ENCODE data around the gene CD8B.
"Not testable (repeated sequence)": the region's sequence is repeated elsewhere in the genome, so short reads cannot be mapped to it uniquely, and the experiment has no call there.

Gene CD8B

DNA sequence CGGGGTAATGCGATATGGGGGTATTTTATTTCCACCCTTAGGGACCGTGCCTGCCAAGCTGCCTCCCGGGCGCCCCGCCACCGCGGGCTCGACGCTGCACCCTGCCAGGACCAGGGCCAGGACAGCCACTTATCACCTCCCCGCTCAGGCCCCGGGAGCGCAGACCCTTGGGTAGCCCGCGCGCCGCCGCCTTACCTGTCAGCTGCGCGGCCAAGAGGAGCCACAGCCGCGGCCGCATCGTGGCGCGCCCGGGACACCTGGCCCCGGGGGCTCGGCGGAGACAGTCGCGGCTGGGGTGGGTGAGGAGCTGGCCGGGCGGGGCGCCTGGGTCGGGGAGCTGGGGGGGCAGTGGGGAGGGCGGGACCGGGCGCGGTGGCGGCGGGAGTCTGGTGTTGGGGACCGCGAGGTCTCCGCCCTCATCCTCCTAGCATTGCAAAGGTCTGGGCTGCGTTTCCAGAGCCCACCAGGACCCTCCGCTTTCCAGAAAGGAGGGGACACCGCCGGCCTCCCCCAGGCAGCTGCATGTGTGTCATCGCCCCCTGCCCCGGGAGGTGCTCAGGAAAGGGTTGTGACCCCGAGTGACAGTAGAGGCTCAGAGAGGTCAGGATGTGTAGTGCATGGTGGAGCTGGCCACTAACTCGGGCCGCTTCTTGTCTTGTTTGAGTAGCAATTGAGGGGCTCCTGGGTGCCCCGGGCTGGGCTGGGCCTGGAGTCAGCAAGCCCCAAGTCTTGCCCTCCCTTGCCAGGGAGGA is at the start of gene CD8B:
Gene CD8B (minus strand): TSS at position 259 of the 752 bp plus-strand sequence. CDS start 21 bp downstream, at position 238.
- not testable (repeated sequence) for DNase-seq

DNA sequence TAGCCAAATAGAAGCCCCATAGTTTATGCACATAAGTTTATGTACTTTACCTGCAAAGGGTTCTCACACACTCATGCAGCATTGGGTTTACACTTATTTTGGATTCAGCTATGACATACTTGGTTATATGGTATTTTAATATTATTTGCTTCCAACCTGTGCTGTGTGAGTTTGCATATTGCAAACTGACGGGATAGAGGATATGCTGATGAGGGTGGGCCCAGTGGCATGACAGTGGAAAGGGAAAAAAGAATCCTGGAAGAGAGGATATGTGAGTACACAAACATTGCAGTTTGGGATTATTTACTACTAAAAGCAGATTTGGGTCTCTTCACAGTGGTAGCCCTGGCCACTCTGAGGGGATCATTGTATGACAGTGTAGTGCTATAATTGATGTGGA is 44.2 kb upstream of the CD8B start:
- DNase-seq = not testable (repeated sequence)

- DNase-seq = not testable (repeated sequence)
These were observed 39.0 kb upstream of the CD8B start for GRCh38 chr2:86900687-86901086.

GRCh38 chr2:86886026-86886425 is 24.3 kb upstream of the CD8B start:
- not testable (repeated sequence) for DNase-seq

- DNase-seq = not testable (repeated sequence)
These were observed 21.2 kb upstream of the CD8B start for GRCh38 chr2:86882865-86883264.

DNA sequence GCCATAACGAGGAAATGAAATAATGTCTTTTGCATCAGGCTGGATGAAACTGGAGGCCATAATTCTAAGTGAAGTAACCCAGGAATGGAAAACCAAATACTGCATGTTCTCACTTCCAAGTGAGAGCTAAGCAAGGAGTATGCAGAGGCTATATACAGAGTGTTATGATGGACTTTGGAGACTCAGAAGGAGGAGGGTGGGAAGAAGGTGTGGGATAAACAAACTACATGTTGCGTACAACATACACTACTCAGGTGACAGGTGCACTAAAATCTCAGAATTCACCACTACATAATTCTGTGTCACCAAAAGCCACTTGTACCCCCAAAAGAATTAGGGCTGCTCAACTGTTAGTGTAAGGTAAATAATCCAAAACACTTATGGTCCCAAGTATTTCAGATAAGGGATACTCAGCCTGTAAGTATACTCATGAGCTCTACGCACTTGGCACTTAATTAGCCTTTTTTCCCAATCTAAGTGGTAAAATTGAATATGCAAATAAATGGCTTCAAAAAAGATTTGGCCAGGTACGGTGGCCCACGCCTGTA is 20.5 kb upstream of the CD8B start:
- not testable (repeated sequence) for DNase-seq

- not testable (repeated sequence) for DNase-seq
These were observed 17.3 kb upstream of the CD8B start for GRCh38 chr2:86878986-86879385.

GRCh38 chr2:86870941-86871340 is 9.3 kb upstream of the CD8B start:
- not testable (repeated sequence) for DNase-seq

- DNase-seq = not testable (repeated sequence)
These were observed 7.3 kb upstream of the CD8B start for GRCh38 chr2:86868895-86869468.

DNA sequence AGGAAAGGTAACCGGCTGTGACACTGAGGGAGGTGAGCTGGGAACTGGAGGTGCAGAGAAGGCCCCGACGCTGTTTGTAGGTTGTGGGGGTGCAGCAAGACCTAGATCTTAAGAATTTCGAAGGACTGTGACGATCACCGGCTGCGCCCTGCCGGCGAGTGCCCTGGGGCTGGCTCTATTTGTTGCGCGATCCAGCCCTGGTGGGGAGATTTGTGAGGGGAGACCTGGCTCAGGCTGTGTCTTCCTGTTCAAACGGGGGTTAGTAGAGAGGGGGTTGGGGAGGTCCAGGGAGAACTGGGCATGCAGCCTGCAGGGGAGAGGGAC is 656 bp upstream of the CD8B start:
- not testable (repeated sequence) for DNase-seq

DNA sequence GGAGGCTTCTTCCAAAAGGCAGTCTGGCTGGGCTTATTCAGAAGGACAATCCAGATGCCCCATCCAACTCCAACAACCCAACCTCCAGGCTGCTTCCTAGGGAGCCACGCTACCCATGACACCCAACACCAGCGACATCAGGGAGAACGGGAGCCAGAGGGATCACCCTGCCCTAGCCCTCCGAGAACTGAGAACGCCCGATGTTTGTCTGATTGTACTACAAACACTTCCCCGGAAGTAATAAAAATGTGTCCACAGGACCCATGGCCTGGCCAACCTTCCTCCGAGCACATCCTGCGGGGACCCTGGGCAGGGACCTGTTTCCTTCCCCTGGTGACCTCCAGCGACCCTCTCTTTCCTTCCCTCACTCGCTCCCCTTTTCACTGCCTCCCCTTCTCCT is 511 bp downstream of the CD8B start:
- not testable (repeated sequence) for DNase-seq

- DNase-seq = not testable (repeated sequence)
These were observed 1.1 kb downstream of the CD8B start for GRCh38 chr2:86860573-86860972.

DNA sequence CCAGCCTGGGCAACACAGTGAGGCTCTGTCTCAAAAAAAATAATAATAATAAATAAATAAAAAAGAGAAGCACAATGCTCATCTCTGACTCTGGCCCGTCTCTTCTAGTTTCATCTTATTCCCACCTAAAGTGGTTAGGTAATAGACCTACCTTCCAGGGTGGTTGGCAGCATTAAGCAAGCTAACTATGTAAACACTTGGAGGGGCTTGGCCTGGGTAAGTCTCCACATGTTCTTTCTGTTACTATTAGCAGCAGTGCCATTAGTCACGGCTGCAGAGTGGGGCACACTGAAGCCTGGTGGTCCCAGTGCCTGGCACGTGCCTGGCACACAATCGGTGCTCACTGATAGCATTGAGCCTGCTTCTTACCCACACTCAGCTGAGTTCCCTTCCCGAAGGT is 4.0 kb downstream of the CD8B start:
- not testable (repeated sequence) for DNase-seq

GRCh38 chr2:86856498-86856897 is 5.2 kb downstream of the CD8B start:
- not testable (repeated sequence) for DNase-seq

DNA sequence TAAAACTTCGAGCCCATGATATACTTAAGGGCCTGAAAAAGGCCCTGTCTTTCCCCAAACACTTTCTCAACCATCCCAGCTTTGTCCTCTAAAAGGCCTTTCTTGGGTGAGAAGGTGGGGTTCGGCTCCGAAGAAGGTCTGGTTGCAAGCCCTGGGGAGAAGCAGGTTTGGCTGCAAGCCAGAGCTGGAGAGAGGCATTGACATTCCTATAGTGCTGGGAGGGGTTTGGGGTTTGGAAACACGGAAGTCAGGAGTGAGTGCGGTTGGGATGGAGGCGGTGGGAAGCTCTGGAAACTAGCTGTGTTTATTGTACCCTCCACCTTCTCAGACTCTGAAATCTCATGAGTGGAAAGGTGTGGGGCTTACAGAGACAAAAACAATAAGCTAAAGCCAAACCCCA is 5.7 kb downstream of the CD8B start:
- DNase-seq = not testable (repeated sequence)

DNA sequence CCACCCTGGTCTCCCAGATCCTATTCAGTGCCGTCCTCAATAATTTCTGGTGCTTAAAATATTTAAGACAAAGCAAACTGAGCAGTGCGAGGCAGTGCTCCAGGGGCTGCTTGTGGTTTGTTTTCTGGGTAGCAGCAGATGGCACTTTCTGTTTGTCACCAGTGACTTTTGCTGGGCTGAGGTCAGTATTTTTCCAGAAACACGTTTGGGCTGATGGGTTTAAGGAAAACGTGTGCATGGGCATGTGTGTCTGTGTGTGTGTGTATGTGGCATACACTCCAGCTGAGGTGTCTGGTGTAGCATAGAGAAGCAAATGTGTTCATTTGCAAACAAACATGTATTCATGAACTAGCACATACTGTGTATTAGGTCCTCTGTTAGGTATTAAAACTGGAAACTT is 10.1 kb downstream of the CD8B start:
- not testable (repeated sequence) for DNase-seq

- not testable (repeated sequence) for DNase-seq
These were observed 19.0 kb downstream of the CD8B start for GRCh38 chr2:86842607-86843234.

- not testable (repeated sequence) for DNase-seq
These were observed 20.4 kb downstream of the CD8B start for GRCh38 chr2:86841330-86841729.

DNA sequence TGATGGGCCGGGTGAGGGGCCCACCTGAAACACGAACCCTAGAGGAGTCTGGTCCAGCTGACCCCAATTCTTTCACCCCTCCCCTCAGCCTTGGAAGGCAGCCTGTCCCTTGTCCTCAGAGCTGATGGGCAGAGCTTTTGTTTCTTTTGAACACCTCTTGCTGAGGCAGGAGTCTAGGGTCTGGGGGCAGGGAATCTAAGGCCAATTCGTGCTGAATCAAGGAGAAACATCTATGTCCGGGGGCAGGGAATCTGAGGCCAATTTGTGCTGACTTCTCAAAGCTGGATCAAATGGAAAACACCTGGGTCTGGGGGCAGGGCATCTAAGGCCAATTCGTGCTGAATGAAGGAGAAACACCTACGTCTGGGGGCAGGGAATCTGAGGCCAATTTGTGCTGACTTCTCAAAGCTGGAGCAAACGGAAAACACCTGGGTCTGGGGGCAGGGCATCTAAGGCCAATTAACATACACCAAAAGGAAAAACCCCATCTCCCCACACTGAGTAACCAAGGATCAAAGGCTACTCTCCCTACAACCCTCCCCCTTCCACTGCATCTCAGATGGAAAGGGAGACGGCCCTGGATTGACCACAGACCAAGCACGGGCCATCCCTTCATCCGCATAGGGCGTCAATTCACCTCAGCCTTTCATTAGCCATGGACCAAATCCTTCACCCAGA is 21.7 kb downstream of the CD8B start:
- not testable (repeated sequence) for DNase-seq

DNA sequence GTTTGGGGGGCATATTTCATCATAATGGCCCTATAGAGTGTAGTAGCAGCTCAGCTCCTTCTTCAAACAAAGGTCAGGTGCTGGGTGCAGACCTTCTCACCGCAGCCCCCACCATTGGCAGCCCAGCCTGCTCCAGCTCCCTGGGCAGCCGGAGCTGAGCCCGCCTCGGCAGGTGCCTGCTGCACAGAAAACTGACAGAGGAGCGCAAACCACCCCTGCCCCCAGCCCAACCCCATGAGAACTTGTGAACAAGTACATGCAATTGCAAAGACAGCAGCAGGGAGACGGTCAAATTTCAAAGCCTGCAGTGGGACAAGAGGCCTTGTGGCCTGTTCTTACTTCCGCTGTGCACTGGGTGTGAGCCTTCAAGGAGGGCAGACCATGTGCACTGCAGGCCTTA is 22.2 kb downstream of the CD8B start:
- DNase-seq = not testable (repeated sequence)

DNA sequence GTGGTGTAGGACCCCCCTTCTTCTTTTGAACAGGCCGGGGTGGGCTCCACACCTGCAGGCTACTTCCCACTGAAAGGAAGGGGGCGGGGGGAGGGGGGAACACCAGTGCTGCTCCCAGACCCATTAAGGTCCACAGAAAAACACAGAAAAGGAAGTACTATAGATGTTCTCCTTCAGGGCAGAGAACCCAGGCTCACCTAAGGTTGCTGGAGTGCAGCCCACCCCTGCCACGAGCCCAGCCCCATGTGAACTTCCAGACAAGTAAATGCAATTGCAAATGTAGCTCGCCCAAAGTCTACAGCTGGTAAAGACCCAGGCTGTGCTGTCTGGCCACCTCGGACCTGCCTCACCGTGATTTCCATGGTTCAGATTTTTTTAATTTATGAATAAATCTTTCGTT is 24.0 kb downstream of the CD8B start:
- not testable (repeated sequence) for DNase-seq

- DNase-seq = not testable (repeated sequence)
These were observed 24.6 kb downstream of the CD8B start for GRCh38 chr2:86836915-86837695.

Data from activated gamma-delta T cell treated with Interleukin-2 at 50 U/mL for 16 hours (primary cell).